T-helper 2 cell treated with Interferon-gamma antibody and Interleukin-4, amounts not matched to agents 5 μg/mL and 100 μg/mL, for 36 hours (primary cell): Measurements from ENCODE around the gene ARMC3.
"Not testable (repeated sequence)": the region's sequence is repeated elsewhere in the genome, so short reads cannot be mapped to it uniquely, and the experiment has no call there.

ENCODE experiments used
- DNase-seq: peaks from one replicate; pipeline ENCODE4 v3.0.0; 2021; ENCODE audit warnings: low spot score
- H3K27ac Mint-ChIP-seq: one replicate; pipeline ENCODE4 v1.8.0; 2021; ENCODE audit warnings: mild to moderate bottlenecking, mixed read lengths
- H3K27me3 Mint-ChIP-seq: one replicate; pipeline ENCODE4 v1.8.0; 2021; ENCODE audit warnings: low read depth, mixed read lengths
- H3K36me3 Mint-ChIP-seq: one replicate; pipeline ENCODE4 v1.8.0; 2021; ENCODE audit warnings: low read depth, mixed read lengths
- H3K4me1 Mint-ChIP-seq: one replicate; pipeline ENCODE4 v1.8.0; 2021; ENCODE audit warnings: low read depth, mixed read lengths
- H3K4me3 Mint-ChIP-seq: one replicate; pipeline ENCODE4 v1.8.0; 2022; ENCODE audit warnings: mild to moderate bottlenecking, moderate library complexity, mixed read lengths
- H3K9me3 Mint-ChIP-seq: one replicate; pipeline ENCODE4 v1.8.0; 2021; ENCODE audit warnings: mixed read lengths

ARMC3 gene

DNA sequence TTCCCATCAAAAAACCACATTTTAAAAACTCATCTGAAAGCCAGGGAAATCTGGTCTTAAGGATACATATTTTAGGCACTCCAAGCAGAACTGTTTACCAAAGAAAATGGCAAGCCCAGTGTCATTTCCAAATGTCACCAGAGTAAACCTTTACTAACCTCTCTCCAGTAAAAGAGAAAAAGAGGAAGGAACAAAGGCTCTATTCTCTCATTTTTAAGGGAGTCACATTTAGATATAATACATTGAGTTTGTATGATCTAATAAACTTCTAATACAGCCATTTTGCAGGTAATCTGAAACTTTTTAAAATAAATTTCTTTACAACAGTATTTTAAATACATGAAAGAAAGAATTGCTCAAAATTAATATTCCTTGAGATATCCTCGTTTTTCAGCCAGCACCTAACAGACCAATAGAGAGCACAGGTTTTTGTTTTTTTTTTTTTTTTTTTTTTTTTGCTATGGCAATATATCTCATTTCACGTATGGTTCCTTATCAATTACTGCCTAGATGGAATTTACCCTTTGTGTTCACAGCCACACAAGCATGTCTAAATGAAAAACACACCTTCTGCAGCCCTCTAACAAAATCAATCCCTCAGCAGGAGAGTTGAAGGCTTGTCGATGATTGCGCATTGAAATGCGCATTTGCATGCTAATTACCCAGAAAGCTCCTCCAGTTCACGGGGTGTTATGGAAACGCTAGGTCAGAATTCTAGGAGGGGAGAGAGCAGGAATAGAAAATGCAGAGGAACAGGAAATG is 127.8 kb downstream of the ARMC3 start:
- Mint-ChIP-seq H3K36me3 (no peaks in the 10 kb centered on the region), H3K27ac (no peak overlapping the region), H3K4me1 (no peaks in the 10 kb centered on the region), H3K4me3 (no peak overlapping the region), H3K9me3 (no peaks in the 10 kb centered on the region), H3K27me3 (peaks cover 15% of the 10 kb centered on the region)
- no peak for DNase-seq

- no peaks in the 10 kb centered on the region for H3K4me1 Mint-ChIP-seq
- peaks cover 15% of the 10 kb centered on the region for H3K27me3 Mint-ChIP-seq
- DNase-seq = no peak
- no peak overlapping the region for H3K4me3 Mint-ChIP-seq
- H3K9me3 Mint-ChIP-seq = no peaks in the 10 kb centered on the region
- no peak overlapping the region for H3K27ac Mint-ChIP-seq
- H3K36me3 Mint-ChIP-seq = no peaks in the 10 kb centered on the region
Measured at GRCh38 chr10:23056186-23056579, 128.3 kb downstream of the ARMC3 start.

DNA sequence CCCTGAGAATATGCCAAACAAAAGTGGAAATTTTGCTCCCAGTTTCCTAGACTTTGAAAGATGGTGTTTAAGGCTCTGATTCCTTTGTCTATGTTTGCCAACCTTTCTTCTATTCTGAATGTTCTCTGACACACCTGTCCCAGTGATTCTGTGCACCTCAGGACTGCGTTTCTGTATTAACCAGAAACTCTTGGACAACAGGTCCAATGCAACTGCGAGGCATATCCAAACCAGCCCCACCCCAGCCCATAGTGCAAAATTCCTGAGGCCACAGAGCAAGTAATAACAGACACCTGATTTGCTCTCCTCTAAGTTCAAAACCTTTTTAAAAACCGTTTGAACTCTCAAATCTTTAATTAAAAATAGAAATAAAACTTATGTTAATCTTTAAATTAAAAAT is 130.5 kb downstream of the ARMC3 start:
- no peak overlapping the region for H3K27ac Mint-ChIP-seq
- no peaks in the 10 kb centered on the region for H3K4me1 Mint-ChIP-seq
- no peak for DNase-seq
- H3K36me3 Mint-ChIP-seq = no peaks in the 10 kb centered on the region
- no peaks in the 10 kb centered on the region for H3K9me3 Mint-ChIP-seq
- peaks cover 15% of the 10 kb centered on the region for H3K27me3 Mint-ChIP-seq
- no peak overlapping the region for H3K4me3 Mint-ChIP-seq

DNA sequence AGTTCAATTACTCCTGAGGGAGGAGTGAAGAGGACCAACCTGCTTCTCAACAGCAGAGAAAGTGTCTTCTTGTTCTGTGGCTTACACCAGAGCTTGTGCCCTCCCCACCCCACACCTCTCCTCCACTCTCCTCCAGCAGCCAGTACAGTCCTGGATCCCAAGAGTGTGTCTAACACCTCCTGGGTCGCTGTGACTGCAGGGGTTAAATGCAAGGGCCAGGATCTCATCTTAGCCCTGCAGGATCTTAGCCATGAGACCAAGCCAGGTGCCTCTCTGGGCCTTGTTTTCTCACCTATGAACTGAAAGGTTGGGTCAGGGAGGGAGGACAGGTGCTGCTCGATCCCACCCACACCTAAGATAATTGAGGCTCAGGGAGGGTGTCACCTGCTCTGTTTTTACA is 133.1 kb downstream of the ARMC3 start:
- peaks cover 12% of the 10 kb centered on the region for H3K27me3 Mint-ChIP-seq
- no peak for DNase-seq
- no peak overlapping the region for H3K4me3 Mint-ChIP-seq
- no peaks in the 10 kb centered on the region for H3K36me3 Mint-ChIP-seq
- no peak overlapping the region for H3K27ac Mint-ChIP-seq
- H3K4me1 Mint-ChIP-seq = no peaks in the 10 kb centered on the region
- no peaks in the 10 kb centered on the region for H3K9me3 Mint-ChIP-seq

GRCh38 chr10:23063045-23063972 is 135.5 kb downstream of the ARMC3 start:
- Mint-ChIP-seq H3K27ac (no peak overlapping the region), H3K4me1 (peaks cover 2% of the 10 kb centered on the region), H3K36me3 (no peaks in the 10 kb centered on the region), H3K4me3 (no peak overlapping the region), H3K27me3 (peaks cover 7% of the 10 kb centered on the region), H3K9me3 (no peaks in the 10 kb centered on the region)
- no peak for DNase-seq

DNA sequence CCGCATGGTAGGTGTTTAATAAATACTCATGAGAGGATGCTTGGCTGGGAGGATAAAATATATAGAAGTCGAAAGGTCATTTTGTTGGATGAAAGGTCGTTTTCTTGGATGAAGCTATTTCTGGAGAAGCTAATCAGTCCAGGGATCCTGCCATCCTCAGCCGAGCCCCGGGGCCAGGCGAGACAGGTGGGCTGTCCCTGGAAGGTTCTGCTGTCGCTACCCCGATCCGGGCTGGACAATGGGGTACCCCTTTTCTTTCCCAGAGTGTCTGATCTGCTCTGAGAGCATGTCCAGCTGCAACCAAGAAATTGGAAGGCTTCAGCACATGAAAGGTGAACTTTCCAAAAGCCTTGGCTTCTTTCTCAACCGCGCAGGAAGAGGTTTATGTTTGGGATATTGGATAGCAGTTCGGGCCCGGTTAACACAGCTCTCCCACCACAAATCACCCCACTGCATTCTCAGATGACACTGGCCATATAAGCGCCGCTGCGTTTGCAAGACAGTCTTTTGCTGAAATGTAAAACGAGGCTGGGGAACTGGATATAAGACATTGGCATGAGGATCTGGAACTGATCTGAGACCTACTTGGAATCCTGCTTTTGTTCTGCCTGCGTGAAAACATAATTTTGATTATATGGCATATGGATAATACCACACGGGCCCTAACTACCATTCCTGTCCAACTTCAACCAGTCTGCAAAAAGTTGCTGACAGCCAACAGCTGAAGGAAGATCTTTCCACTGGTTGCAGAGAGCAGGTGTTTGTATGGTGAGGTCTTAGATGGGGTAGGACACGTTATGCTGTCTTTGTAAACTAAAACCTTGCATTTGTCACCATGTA is 136.3 kb downstream of the ARMC3 start:
- H3K27ac Mint-ChIP-seq = no peak overlapping the region
- no peaks in the 10 kb centered on the region for H3K9me3 Mint-ChIP-seq
- peaks cover 2% of the 10 kb centered on the region for H3K4me1 Mint-ChIP-seq
- H3K27me3 Mint-ChIP-seq = peaks cover 2% of the 10 kb centered on the region
- DNase-seq = no peak
- H3K4me3 Mint-ChIP-seq = no peak overlapping the region
- H3K36me3 Mint-ChIP-seq = no peaks in the 10 kb centered on the region

DNA sequence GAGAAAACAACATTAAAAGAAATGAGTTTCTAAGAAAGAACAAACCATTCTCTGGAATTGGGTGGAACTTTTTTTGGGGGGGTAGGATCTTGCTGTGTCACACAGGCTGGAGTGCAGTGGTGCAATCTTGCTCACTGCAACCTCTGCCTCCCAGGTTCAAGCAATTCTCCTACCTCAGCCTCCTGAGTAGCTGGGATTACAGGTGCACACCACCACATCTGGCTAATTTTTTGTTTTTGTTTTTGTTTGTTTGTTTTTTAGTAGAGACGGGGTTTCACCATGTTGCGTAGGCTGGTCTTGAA is 136.9 kb downstream of the ARMC3 start:
- not testable (repeated sequence) for H3K27ac Mint-ChIP-seq, H3K36me3 Mint-ChIP-seq, DNase-seq, H3K9me3 Mint-ChIP-seq, H3K4me3 Mint-ChIP-seq, H3K27me3 Mint-ChIP-seq, H3K4me1 Mint-ChIP-seq

DNA sequence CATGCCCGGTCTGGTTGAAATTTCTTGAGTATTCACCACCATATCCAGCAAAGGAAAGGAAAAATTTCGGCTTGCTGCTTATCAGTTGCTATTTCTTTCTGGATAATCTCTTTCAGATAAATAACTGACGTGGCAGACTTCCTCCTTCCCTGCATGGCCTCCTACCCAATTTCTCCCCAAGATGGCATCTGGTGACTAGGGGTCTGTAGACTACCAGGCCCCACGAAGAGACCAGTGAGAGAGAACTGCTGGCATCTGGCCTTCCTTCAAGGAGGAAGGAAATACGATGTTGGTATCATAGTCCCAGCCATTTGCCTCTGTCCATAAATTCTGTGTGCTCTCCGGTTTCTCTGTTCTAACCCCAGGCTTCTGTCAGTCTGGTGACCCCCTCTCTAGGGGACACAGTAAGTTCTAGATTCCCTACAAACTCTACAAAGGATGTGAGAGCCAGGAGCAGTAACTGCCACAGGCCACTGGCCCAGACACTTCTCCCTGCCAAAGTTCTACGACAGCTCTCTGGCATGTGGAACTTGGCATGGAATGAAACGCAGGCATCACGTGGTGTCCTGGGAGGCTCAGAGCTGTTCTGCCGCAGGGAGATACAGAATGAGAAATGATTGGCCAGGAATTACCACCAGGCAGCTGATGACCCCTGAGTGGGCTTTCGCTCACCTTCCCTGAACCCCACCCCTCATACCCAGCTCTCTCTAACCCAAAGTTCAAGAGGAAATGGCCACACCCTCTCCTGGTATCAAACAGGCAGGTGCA is 137.5 kb downstream of the ARMC3 start:
- H3K27me3 Mint-ChIP-seq = peaks cover 2% of the 10 kb centered on the region
- no peak overlapping the region for H3K27ac Mint-ChIP-seq
- H3K36me3 Mint-ChIP-seq = no peaks in the 10 kb centered on the region
- DNase-seq = no peak
- H3K9me3 Mint-ChIP-seq = no peaks in the 10 kb centered on the region
- peaks cover 2% of the 10 kb centered on the region for H3K4me1 Mint-ChIP-seq
- H3K4me3 Mint-ChIP-seq = no peak overlapping the region

DNA sequence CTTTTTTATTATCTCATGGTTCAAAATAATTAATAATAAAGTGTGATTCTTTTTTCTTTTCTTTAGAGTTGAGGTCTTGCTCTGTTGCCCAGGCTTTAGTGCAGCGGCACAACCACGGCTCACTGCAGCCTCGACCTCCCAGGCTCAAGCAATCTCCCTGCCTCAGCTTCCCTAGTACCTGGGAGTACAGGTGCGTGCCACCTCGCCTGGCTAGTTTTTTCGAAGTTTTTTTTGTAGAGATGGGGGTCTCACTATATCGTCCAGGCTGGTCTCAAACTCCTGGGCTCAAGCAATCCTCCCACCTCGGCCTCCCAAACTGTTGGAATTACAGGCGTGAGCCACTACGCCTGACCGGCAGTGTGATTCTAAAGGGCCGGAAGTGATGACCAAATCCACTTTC is 139.5 kb downstream of the ARMC3 start:
- H3K36me3 Mint-ChIP-seq = no peaks in the 10 kb centered on the region
- H3K4me1 Mint-ChIP-seq = peaks cover 2% of the 10 kb centered on the region
- H3K27ac Mint-ChIP-seq = no peak overlapping the region
- no peak overlapping the region for H3K4me3 Mint-ChIP-seq
- DNase-seq = no peak
- no peaks in the 10 kb centered on the region for H3K9me3 Mint-ChIP-seq
- peaks cover 2% of the 10 kb centered on the region for H3K27me3 Mint-ChIP-seq

- Mint-ChIP-seq H3K27ac (no peak overlapping the region), H3K4me1 (peaks cover 2% of the 10 kb centered on the region), H3K9me3 (no peaks in the 10 kb centered on the region)
Measured at GRCh38 chr10:23067939-23068775, 140.3 kb downstream of the ARMC3 start.

DNA sequence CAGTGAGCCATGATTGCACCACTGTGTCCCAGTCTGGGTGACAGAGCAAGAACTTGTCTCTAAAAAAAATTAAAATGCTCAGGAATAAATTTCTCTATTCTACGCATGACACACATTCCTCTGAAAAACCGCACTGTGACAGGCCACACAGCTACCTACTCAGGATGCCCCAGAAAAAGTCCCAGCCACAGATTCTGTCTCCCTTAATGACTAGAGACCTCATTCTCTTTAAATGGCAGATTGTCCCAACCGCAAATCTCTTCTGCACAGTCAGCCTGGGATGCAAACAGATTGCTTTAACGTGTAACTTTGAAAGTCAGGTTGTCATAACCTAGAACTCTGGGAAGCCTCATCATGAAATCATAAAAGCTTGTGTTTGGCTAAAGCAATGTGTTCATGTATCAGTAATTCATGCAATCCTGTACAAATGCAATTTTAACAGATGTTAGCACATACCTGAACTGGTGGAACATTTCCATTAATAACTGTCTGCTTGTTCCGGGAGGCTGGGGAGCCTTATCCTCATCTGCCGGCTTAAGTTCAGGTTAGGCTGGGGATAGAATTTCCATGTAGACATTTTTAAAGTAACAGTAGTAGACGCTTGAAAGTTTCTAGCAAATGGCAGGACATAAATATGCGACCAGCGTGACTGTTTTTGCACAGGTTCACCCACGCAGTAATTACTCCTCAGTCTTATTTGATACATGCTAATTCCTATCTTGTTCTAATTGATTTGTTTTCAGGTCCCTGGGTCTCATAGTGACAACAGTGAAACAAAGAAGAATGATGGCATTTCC is 141.4 kb downstream of the ARMC3 start:
- Mint-ChIP-seq H3K36me3 (no peaks in the 10 kb centered on the region), H3K27ac (no peak overlapping the region), H3K4me3 (no peak overlapping the region), H3K27me3 (peaks cover 4% of the 10 kb centered on the region), H3K9me3 (no peaks in the 10 kb centered on the region), H3K4me1 (peaks cover 2% of the 10 kb centered on the region)
- no peak for DNase-seq

More at GRCh38 chr10:23067939-23068775, 140.3 kb downstream of the ARMC3 start:
- H3K27me3 Mint-ChIP-seq = peaks cover 2% of the 10 kb centered on the region
- H3K36me3 Mint-ChIP-seq = no peaks in the 10 kb centered on the region
- no peak overlapping the region for H3K4me3 Mint-ChIP-seq
- peak; percentile 31 for DNase-seq
